Endometrium (tissue), 2 donors: Measurements from ENCODE around the gene TENT5A.
"Not testable (repeated sequence)": the region's sequence is repeated elsewhere in the genome, so short reads cannot be mapped to it uniquely, and the experiment has no call there.

Source experiments
- FAIRE-seq: peaks from 2 replicates; lab custom pipeline; 2012; peaks lifted over from hg19 to GRCh38; lab: Jason Lieb, UNC
- donor health status: control.
- donor health status: control.

The TENT5A gene

DNA sequence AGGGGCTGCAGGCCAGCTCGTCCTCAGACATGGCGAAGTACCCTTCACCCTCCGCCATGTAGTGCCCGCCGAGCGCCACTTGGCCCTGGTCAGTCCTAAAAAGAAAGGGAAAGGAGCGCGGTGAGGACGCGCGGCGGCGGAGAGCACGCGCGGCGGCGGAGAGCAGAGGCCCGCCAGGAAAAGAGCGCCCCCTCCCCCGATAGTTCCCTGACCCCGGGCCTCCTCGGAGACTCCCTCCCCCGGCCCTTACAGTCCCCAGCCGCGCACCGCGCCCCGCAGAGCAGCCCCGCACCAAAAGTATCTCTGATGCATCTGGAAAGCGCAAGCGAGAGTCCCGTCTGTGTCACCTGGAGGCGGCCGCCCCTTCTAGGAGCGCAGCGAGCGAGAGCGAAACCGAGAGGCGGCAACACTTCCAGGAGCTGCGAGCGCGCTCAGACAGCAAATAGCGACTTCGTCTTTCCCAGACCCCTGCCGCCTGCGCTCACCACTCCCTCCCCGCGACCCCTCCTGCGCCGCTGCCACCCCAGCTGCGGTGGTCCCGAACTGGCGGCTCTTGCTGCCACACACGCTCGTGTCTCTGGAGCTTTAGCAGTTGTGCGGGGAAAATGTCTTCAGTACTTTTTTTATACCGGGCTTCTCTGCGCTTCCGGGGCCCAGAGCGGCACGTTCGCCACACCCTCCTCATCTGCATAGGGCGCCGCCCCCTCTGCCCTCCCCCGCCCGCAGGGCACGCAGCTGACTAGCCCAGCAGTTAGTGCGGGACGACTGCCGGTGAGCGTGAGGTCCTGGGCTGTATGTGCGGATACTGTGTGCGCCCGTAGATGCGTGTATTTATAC is at the start of gene TENT5A:
Gene TENT5A (minus strand): TSS at position 598 of the 837 bp plus-strand sequence. CDS start 540 bp downstream, at position 58.
- no peak for FAIRE-seq

DNA sequence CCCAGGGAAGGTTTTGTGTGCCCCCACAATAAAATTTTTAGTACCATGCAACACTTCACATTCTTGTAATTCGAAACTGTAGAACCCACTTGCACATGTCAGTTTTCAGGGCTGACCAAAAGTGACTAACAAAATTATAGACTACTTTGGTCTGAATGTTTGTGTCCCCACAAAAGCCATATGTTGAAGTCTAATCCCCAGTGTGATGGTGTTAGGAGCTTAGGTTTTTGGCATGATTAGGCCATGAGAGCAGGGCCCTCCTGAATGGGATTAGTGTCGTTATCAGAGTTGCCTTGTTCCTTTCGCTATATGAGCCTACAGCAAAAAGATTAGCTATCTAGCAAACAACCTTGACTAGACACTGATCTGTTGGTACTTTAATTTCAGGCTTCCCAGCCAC is 49.0 kb upstream of the TENT5A start:
- no peak for FAIRE-seq

GRCh38 chr6:81800666-81801065 is 48.2 kb upstream of the TENT5A start:
- FAIRE-seq: no peak

GRCh38 chr6:81799323-81799722 is 46.8 kb upstream of the TENT5A start:
- no peak for FAIRE-seq

GRCh38 chr6:81797591-81797990 is 45.1 kb upstream of the TENT5A start:
- FAIRE-seq: no peak

DNA sequence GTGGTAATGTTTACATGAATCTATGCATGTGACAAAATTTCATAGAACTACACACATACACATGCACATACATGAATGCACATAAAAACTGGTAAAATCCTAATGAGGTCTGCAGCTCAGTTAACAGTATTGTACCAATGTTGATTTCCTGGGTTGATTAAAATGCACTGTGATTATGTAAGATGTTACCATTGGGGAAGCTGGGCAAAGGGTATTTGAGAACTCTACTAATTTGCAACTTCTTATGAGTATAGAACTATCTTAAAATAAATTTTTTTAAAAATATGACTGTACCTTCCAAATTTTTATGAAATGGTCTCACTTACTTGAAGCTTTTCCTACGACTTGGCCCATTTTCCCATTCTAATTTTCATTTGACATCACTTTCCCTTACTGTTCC is 43.4 kb upstream of the TENT5A start:
- no peak for FAIRE-seq

GRCh38 chr6:81793821-81794475 is 41.5 kb upstream of the TENT5A start:
- no peak for FAIRE-seq

- FAIRE-seq: no peak
Measured at GRCh38 chr6:81792826-81793225, 40.3 kb upstream of the TENT5A start.

DNA sequence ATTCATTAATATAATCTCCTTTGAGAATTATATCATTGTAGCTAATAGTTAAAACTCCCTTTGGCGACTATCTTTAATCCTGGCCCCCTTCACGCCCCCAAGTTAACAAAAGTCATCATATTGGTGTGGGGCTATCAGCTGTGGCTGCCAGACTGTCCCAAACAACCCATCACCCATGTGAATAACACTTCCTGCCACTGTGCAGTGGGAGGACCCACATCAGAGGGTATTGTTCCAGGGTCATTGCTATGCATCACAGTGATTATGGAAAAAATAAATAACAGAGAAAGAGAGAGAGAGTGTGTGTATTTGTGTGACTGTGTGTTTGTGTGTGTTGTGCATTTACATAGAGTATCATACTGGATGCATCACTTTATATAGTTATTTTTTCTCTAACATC is 39.3 kb upstream of the TENT5A start:
- FAIRE-seq: no peak

- no peak for FAIRE-seq
Measured at GRCh38 chr6:81790034-81790433, 37.6 kb upstream of the TENT5A start.

DNA sequence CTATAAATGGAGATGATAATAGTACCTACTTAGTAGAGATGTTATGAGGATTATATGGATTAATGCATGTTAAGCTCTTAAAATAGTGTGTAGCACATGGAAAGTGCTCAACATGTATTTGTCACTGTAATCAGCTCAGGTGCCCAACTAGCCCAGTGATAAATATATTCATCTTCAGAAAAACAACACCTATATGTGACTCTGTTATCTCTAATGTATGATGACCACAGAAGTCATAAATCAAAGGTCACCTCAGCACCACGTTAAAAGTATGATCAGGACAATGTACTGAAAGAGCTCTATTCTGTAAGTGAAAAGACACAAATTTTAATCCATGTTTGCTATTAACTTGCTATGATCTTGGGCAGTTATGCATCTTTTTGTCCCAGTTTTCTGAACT is 36.8 kb upstream of the TENT5A start:
- no peak for FAIRE-seq

DNA sequence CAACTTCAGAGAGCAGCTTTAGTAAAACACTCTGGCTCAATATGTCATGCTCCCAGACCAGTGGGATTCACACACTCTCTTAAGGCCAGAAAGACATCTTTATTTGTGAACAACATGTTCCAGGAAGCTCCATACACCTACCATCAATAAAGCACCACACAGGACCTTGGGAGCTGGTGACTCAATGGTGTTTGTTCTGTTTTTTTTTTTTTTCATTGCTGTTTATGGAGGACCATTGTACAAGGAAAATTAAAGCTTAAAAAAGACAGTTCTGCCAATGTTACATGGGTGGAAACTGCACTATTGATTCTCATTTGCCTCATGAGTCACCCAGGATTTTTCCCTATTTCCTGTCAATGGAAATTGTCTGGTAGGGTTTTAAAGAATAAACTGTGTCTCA is 36.3 kb upstream of the TENT5A start:
- no peak for FAIRE-seq

DNA sequence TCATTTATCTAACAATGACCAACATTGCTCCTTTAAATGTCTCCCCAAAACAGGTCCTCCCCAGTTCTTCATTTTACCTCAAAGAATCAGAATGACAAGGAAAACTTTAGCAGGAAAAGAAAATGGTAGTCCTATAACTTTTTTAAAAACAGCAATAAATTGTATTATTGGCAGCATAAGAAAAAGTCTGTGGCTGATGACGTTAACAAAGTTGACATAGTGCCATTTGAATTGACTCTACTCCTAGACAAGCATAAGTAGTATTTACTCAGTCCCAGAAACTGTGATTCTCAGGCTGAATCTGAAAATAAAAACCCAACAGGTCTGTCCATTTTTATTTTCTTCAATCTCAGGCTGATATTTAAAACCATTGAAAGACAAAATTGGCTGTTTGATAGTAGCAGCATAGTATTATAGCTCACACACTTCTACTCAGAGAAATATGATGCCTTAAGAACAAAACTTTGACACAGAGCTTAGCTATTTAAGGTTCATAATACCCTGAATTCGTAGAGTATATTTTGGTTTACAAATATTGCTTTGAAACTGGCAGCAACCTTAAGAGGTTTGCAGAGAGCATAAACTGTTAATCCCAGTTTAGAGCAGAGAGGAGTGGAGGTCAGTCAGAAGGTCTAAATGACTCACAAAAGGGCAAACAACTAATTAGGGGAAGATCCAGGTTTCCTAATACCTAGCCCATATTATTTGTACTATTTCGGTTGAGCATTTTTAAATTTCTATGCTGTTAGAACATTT is 35.0 kb upstream of the TENT5A start:
- no peak for FAIRE-seq

- no peak for FAIRE-seq
Measured at GRCh38 chr6:81786150-81786549, 33.7 kb upstream of the TENT5A start.

DNA sequence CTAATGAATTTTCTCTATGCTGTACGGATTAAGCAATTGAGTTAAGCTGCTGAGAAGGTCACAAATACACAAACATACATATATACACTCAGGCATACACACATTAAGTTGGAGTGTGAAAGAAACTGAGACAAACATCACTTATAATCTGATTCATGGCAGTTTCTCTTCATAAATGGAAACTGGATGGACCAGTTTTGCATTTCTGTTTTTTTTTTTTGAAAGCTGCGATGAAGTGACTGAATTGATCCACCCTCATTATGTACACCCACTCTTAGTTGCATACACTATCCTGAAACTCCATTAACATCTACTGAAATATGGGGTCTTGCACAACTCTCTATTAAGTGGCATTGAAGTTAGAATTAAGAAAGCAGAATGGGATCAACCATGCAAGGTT is 32.9 kb upstream of the TENT5A start:
- FAIRE-seq: no peak

DNA sequence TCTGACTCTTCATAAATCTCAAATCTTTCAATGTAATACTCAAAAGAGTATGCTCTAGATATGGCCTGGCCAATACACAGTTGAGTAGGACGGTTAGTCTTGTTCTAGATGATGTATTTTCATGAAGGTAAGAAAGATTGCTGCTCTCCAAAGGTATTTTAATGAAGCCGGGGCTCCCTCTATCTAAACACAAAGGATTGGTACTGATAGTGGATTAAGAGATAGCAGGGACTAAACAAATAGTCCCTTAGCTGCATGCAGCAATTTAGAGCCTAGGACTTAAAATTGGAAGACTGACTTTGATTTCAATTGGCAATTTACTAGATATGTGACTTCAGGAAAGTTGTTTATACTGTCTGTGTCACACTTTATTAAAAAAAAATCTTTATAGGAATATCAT is 31.4 kb upstream of the TENT5A start:
- FAIRE-seq: no peak

GRCh38 chr6:81781624-81782023 is 29.1 kb upstream of the TENT5A start:
- FAIRE-seq: no peak

- FAIRE-seq: no peak
Measured at GRCh38 chr6:81777586-81778268, 25.2 kb upstream of the TENT5A start.

DNA sequence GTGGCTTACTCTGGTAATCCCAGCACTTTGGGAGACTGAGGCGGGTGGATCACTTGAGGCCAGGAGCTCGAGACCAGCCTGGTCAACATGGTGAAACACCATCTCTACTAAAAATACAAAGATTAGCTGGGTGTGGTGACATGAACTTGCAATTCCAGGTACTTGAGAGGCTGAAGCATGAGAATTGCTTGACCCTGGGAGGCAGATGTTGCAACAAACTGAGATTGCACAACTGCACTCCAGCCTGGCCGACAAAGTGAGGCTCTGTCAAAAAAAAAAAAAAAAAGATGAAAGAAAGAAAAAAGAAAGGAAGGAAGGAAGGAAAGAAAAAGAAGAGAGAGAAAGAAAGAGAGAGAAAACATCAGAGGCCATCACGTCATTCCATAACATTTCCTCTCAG is 23.7 kb upstream of the TENT5A start:
- not testable (repeated sequence) for FAIRE-seq

GRCh38 chr6:81774542-81774941 is 22.1 kb upstream of the TENT5A start:
- FAIRE-seq: no peak

DNA sequence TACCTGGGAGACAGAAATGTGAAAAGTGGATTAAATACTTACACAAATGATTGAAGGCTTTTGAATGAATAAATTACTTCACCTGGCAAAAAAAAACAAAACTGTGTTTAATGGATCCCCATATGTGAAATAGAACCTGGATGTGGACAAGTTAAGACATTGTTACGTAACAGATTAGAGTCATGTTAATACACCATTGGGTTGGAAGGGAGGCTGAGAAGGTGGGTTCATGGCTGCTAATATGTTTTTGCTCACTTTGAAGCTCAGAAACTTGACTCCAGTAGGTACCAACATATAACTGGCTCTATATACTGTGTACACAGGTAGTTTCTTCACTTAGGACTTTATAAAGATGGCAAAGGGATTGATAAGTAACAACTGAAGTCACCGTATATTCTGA is 21.4 kb upstream of the TENT5A start:
- FAIRE-seq: no peak

- FAIRE-seq: no peak
Measured at GRCh38 chr6:81772741-81773140, 20.3 kb upstream of the TENT5A start.
